DMS79 treated with DMSO at 0.1 percent for 48 hours (cell line): Measurements from ENCODE around the gene CDC6.
"Not testable (repeated sequence)": the region's sequence is repeated elsewhere in the genome, so short reads cannot be mapped to it uniquely, and the experiment has no call there.

ENCODE experiments used
- DNase-seq: peaks from one replicate; lab custom pipeline; 2025; lab: John Stamatoyannopoulos, UW

The CDC6 gene

GRCh38 chr17:40290629-40291280 is 3.1 kb downstream of the CDC6 start:
- DNase-seq, result peak; percentile 39

GRCh38 chr17:40291281-40291664 is 3.6 kb downstream of the CDC6 start:
- no peak for DNase-seq

GRCh38 chr17:40293363-40293762 is 5.7 kb downstream of the CDC6 start:
- no peak for DNase-seq

- no peak for DNase-seq
Observed at GRCh38 chr17:40295488-40296436, 8.1 kb downstream of the CDC6 start.

GRCh38 chr17:40297511-40297910 is 9.8 kb downstream of the CDC6 start:
- no peak for DNase-seq

- no peak for DNase-seq
Observed at GRCh38 chr17:40298726-40299125, 11.0 kb downstream of the CDC6 start.

- DNase-seq, result not testable (repeated sequence)
Observed at GRCh38 chr17:40299159-40299757, 11.6 kb downstream of the CDC6 start.

GRCh38 chr17:40301315-40301714 is 13.6 kb downstream of the CDC6 start:
- no peak for DNase-seq

- peak; percentile 72 for DNase-seq
Observed at GRCh38 chr17:40303009-40303657, 15.5 kb downstream of the CDC6 start.

GRCh38 chr17:40303708-40304551 is 16.3 kb downstream of the CDC6 start:
- DNase-seq, result peak; percentile 72

- DNase-seq, result not testable (repeated sequence)
Observed at GRCh38 chr17:40304552-40304863, 16.8 kb downstream of the CDC6 start.

GRCh38 chr17:40304866-40305265 is 17.2 kb downstream of the CDC6 start:
- not testable (repeated sequence) for DNase-seq

GRCh38 chr17:40306395-40306794 is 18.7 kb downstream of the CDC6 start:
- DNase-seq, result no peak

GRCh38 chr17:40307001-40307730 is 19.5 kb downstream of the CDC6 start:
- peak; percentile 31 for DNase-seq

- DNase-seq, result peak; percentile 39
Observed at GRCh38 chr17:40307740-40308239, 20.1 kb downstream of the CDC6 start.

GRCh38 chr17:40309031-40309948 is 21.6 kb downstream of the CDC6 start, which contains the start of gene RARA:
TSS of gene RARA (plus strand) at chr17:40309180. CDS start at chr17:40331219, 22,039 bp downstream.
- DNase-seq, result peak; percentile 32

- no peak for DNase-seq
Observed at GRCh38 chr17:40309949-40310510, 22.4 kb downstream of the CDC6 start.

- no peak for DNase-seq
Observed at GRCh38 chr17:40310882-40311391, 23.3 kb downstream of the CDC6 start.

- peak; percentile 16 for DNase-seq
Observed at GRCh38 chr17:40311575-40311974, 23.9 kb downstream of the CDC6 start.
